Stimulated activated CD8-positive, alpha-beta memory T cell treated with anti-CD3 and anti-CD28 coated beads, Interleukin-15, amount 100 ng/mL, for 48 hours (primary cell): ENCODE measurements around the gene EYA2.
"Not testable (repeated sequence)": the region's sequence is repeated elsewhere in the genome, so short reads cannot be mapped to it uniquely, and the experiment has no call there.

ENCODE experiments used
- DNase-seq, 2 donors: peaks; one replicate each; pipeline ENCODE4 v3.0.0-alpha.2; 2020; ENCODE audit warnings: low read depth in 2 of 2

The EYA2 gene

GRCh38 chr20:47175493-47175892 lies 280.9 kb downstream of the EYA2 start:
- DNase-seq, result no peak

- not testable (repeated sequence) for DNase-seq
These were observed 281.6 kb downstream of the EYA2 start for GRCh38 chr20:47176217-47176616.

- no peak for DNase-seq
These were observed 283.6 kb downstream of the EYA2 start for GRCh38 chr20:47178277-47178676.

- no peak for DNase-seq
These were observed 284.2 kb downstream of the EYA2 start for GRCh38 chr20:47178851-47179250.

GRCh38 chr20:47179267-47179666 lies 284.6 kb downstream of the EYA2 start:
- no peak for DNase-seq

GRCh38 chr20:47181056-47181862 lies 286.6 kb downstream of the EYA2 start:
- no peak for DNase-seq

GRCh38 chr20:47183367-47183766 lies 288.7 kb downstream of the EYA2 start:
- no peak for DNase-seq

- no peak for DNase-seq
These were observed 293.0 kb downstream of the EYA2 start for GRCh38 chr20:47187450-47188195.

GRCh38 chr20:47188540-47188939 lies 293.9 kb downstream of the EYA2 start:
- no peak for DNase-seq

GRCh38 chr20:47189060-47189459 lies 294.4 kb downstream of the EYA2 start:
- DNase-seq, result no peak

- no peak for DNase-seq
These were observed 296.5 kb downstream of the EYA2 start for GRCh38 chr20:47191074-47191673.

- DNase-seq, result no peak
These were observed 297.3 kb downstream of the EYA2 start for GRCh38 chr20:47191956-47192355.

- no peak for DNase-seq
These were observed 300.9 kb downstream of the EYA2 start for GRCh38 chr20:47195573-47195972.

GRCh38 chr20:47196091-47197081 lies 301.7 kb downstream of the EYA2 start:
- peak; percentile 46 to 66 for DNase-seq

- DNase-seq, result peak; percentile 32 to 58
These were observed 303.6 kb downstream of the EYA2 start for GRCh38 chr20:47198254-47198671.

GRCh38 chr20:47198996-47199552 lies 304.4 kb downstream of the EYA2 start:
- no peak for DNase-seq

GRCh38 chr20:47201074-47201730 lies 306.6 kb downstream of the EYA2 start:
- no peak for DNase-seq

GRCh38 chr20:47202733-47203667 lies 308.4 kb downstream of the EYA2 start:
- DNase-seq, result no peak
